BLaER1 treated with 17β-estradiol and CSF1 and Interleukin-3, amounts not matched to agents 10 nM and 100 nM (cell line): ENCODE data around the gene TBKBP1.

Source experiments
- H3K27ac ChIP-seq, 11 experiments: shearing (Covaris generic); formaldehyde crosslinking; 2 replicates each; pipeline ENCODE4 v1.8.1; 2022
- H3K27me3 ChIP-seq, 11 experiments: shearing (Covaris generic); formaldehyde crosslinking; 2 replicates each; pipeline ENCODE4 v1.8.1; 2022
- H3K36me3 ChIP-seq, 11 experiments: shearing (Covaris generic); formaldehyde crosslinking; 2 replicates each; pipeline ENCODE4 v1.8.1; 2022
- H3K4me1 ChIP-seq, 10 experiments: shearing (Covaris generic); formaldehyde crosslinking; 2 replicates each; pipeline ENCODE4 v1.8.1; 2022
- H3K4me2 ChIP-seq, 11 experiments: shearing (Covaris generic); formaldehyde crosslinking; 2 replicates each; pipeline ENCODE4 v1.8.1; 2022
- H3K4me3 ChIP-seq, 10 experiments: shearing (Covaris generic); formaldehyde crosslinking; 2 replicates each; pipeline ENCODE4 v1.8.1; 2022
- H3K9ac ChIP-seq, 11 experiments: shearing (Covaris generic); formaldehyde crosslinking; 2 replicates each; pipeline ENCODE4 v1.8.1; 2022
- H3K9me3 ChIP-seq, 11 experiments: shearing (Covaris generic); formaldehyde crosslinking; replicated peaks in 1 of 11; 2 replicates each; pipeline ENCODE4 v1.8.1; 2022
- H4K20me1 ChIP-seq, 11 experiments: shearing (Covaris generic); formaldehyde crosslinking; 2 replicates each; pipeline ENCODE4 v1.8.1; 2022
- Cebpa-rat ChIP-seq, 11 experiments: shearing (Covaris generic); IDR thresholded peaks; 2 replicates each; pipeline ENCODE4 v1.8.1; 2022

TBKBP1 gene

GRCh38 chr17:47704116-47704515, 10.2 kb downstream of the TBKBP1 start:
- Histone ChIP-seq H3K9ac (peak overlapping the region in 9 of 11 experiments; percentile 24 to 68 (median 55); a peak in 16 of 22 replicates), H3K4me1 (peaks cover 76 to 93% (median 90%) of the 10 kb centered on the region in 10 experiments), H3K9me3 (no peaks in the 10 kb centered on the region), H3K36me3 (peaks cover 7 to 39% (median 23%) of the 10 kb centered on the region in 11 experiments), H3K27ac (peak overlapping the region in 9 of 11 experiments; percentile 2 to 72 (median 65); a peak in 16 of 22 replicates), H3K4me2 (peak overlapping the region; percentile 89 to 100 (median 93)), H3K27me3 (no peaks in the 10 kb centered on the region), H4K20me1 (peaks cover 10 to 87% (median 32%) of the 10 kb centered on the region in 11 experiments; a peak in 20 of 22 replicates), H3K4me3 (peak overlapping the region in 7 of 10 experiments; percentile 0 to 58 (median 38); a peak in 9 of 20 replicates)
- TF ChIP-seq Cebpa-rat (IDR thresholded peaks at IDR 0.05): peak in 1 of 11 experiments; percentile 15; a peak in 2 of 22 replicates

- H3K9me3 ChIP-seq: no peaks in the 10 kb centered on the region
- peak overlapping the region in 5 of 10 experiments; percentile 0 to 58 (median 40); a peak in 2 of 20 replicates for H3K4me3 ChIP-seq
- H4K20me1 ChIP-seq: peaks cover 4 to 83% (median 29%) of the 10 kb centered on the region in 11 experiments; a peak in 15 of 22 replicates
- H3K9ac ChIP-seq: peak overlapping the region in 8 of 11 experiments; percentile 30 to 68 (median 54); a peak in 15 of 22 replicates
- H3K27me3 ChIP-seq: no peaks in the 10 kb centered on the region
- H3K36me3 ChIP-seq: peaks cover 8 to 39% (median 24%) of the 10 kb centered on the region in 11 experiments
- H3K4me1 ChIP-seq: peaks cover 76 to 87% (median 84%) of the 10 kb centered on the region in 10 experiments
- H3K27ac ChIP-seq: peak overlapping the region in 8 of 11 experiments; percentile 57 to 72 (median 66); a peak in 16 of 22 replicates
- peak overlapping the region; percentile 89 to 100 (median 93) for H3K4me2 ChIP-seq
- no peak for TF ChIP-seq Cebpa-rat (IDR thresholded peaks at IDR 0.05)
Measured at GRCh38 chr17:47704736-47705135, 10.8 kb downstream of the TBKBP1 start.

- H3K4me1 ChIP-seq: peaks cover 75 to 87% (median 83%) of the 10 kb centered on the region in 10 experiments
- peak overlapping the region in 8 of 11 experiments; percentile 26 to 71 (median 46); a peak in 16 of 22 replicates for H3K27ac ChIP-seq
- H3K4me2 ChIP-seq: peak overlapping the region; percentile 89 to 100 (median 93)
- peaks cover 18 to 41% (median 28%) of the 10 kb centered on the region in 11 experiments for H3K36me3 ChIP-seq
- no peaks in the 10 kb centered on the region for H3K9me3 ChIP-seq
- peak overlapping the region in 2 of 10 experiments; percentile 4 to 30; a peak in 3 of 20 replicates for H3K4me3 ChIP-seq
- no peak for TF ChIP-seq Cebpa-rat (IDR thresholded peaks at IDR 0.05)
- H3K9ac ChIP-seq: peak overlapping the region in 8 of 11 experiments; percentile 9 to 57 (median 46); a peak in 13 of 22 replicates
- peaks cover 3 to 86% (median 31%) of the 10 kb centered on the region in 11 experiments; a peak in 15 of 22 replicates for H4K20me1 ChIP-seq
- H3K27me3 ChIP-seq: no peaks in the 10 kb centered on the region
Measured at GRCh38 chr17:47705536-47706530, 11.9 kb downstream of the TBKBP1 start.

GRCh38 chr17:47707056-47707804, 13.3 kb downstream of the TBKBP1 start:
- no peaks in the 10 kb centered on the region for H3K9me3 ChIP-seq
- no peaks in the 10 kb centered on the region for H3K27me3 ChIP-seq
- peaks cover 24 to 45% (median 33%) of the 10 kb centered on the region in 11 experiments for H3K36me3 ChIP-seq
- H3K9ac ChIP-seq: peak overlapping the region in 5 of 11 experiments; percentile 4 to 53 (median 46); a peak in 7 of 22 replicates
- H3K4me1 ChIP-seq: peaks cover 75 to 87% (median 83%) of the 10 kb centered on the region in 10 experiments
- TF ChIP-seq Cebpa-rat (IDR thresholded peaks at IDR 0.05): no peak
- H4K20me1 ChIP-seq: peaks cover 3 to 85% (median 41%) of the 10 kb centered on the region in 11 experiments; a peak in 15 of 22 replicates
- peak overlapping the region in 8 of 11 experiments; percentile 28 to 65 (median 40); a peak in 14 of 22 replicates for H3K27ac ChIP-seq
- peak overlapping the region in 1 of 10 experiments; percentile 13; a peak in 1 of 20 replicates for H3K4me3 ChIP-seq
- peak overlapping the region; percentile 89 to 100 (median 93) for H3K4me2 ChIP-seq

- no peak for TF ChIP-seq Cebpa-rat (IDR thresholded peaks at IDR 0.05)
- H3K4me1 ChIP-seq: peaks cover 74 to 87% (median 83%) of the 10 kb centered on the region in 10 experiments
- no peaks in the 10 kb centered on the region for H3K9me3 ChIP-seq
- no peak overlapping the region for H3K9ac ChIP-seq
- peaks cover 0 to 2% (median 0%) of the 10 kb centered on the region in 11 experiments; a peak in 2 of 22 replicates for H3K27me3 ChIP-seq
- H4K20me1 ChIP-seq: peaks cover 3 to 84% (median 41%) of the 10 kb centered on the region in 11 experiments; a peak in 15 of 22 replicates
- no peak overlapping the region for H3K27ac ChIP-seq
- H3K36me3 ChIP-seq: peaks cover 24 to 45% (median 33%) of the 10 kb centered on the region in 11 experiments
- H3K4me2 ChIP-seq: peak overlapping the region; percentile 89 to 100 (median 93)
- no peak overlapping the region for H3K4me3 ChIP-seq
Measured at GRCh38 chr17:47707884-47708283, 13.9 kb downstream of the TBKBP1 start.

GRCh38 chr17:47708312-47708863, 14.4 kb downstream of the TBKBP1 start:
- no peaks in the 10 kb centered on the region for H3K9me3 ChIP-seq
- H3K4me3 ChIP-seq: no peak overlapping the region
- no peak overlapping the region for H3K9ac ChIP-seq
- H3K27ac ChIP-seq: no peak overlapping the region
- peaks cover 0 to 7% (median 0%) of the 10 kb centered on the region in 11 experiments; a peak in 4 of 22 replicates for H3K27me3 ChIP-seq
- peaks cover 24 to 45% (median 33%) of the 10 kb centered on the region in 11 experiments for H3K36me3 ChIP-seq
- no peak for TF ChIP-seq Cebpa-rat (IDR thresholded peaks at IDR 0.05)
- peak overlapping the region in 2 of 11 experiments; percentile 89 to 92; a peak in 1 of 22 replicates for H3K4me2 ChIP-seq
- H4K20me1 ChIP-seq: peaks cover 3 to 85% (median 39%) of the 10 kb centered on the region in 11 experiments; a peak in 15 of 22 replicates
- peaks cover 69 to 87% (median 83%) of the 10 kb centered on the region in 10 experiments for H3K4me1 ChIP-seq

GRCh38 chr17:47708864-47709541, 15.0 kb downstream of the TBKBP1 start:
- peaks cover 3 to 85% (median 33%) of the 10 kb centered on the region in 11 experiments; a peak in 15 of 22 replicates for H4K20me1 ChIP-seq
- TF ChIP-seq Cebpa-rat (IDR thresholded peaks at IDR 0.05): no peak
- H3K4me2 ChIP-seq: no peak overlapping the region
- H3K9me3 ChIP-seq: no peaks in the 10 kb centered on the region
- H3K4me3 ChIP-seq: no peak overlapping the region
- peaks cover 24 to 45% (median 33%) of the 10 kb centered on the region in 11 experiments for H3K36me3 ChIP-seq
- no peak overlapping the region for H3K27ac ChIP-seq
- peaks cover 64 to 87% (median 83%) of the 10 kb centered on the region in 10 experiments for H3K4me1 ChIP-seq
- no peak overlapping the region for H3K9ac ChIP-seq
- H3K27me3 ChIP-seq: peaks cover 0 to 13% (median 0%) of the 10 kb centered on the region in 11 experiments; a peak in 4 of 22 replicates
